Smooth muscle cell of the umbilical artery (primary cell): Measurements from ENCODE around the gene EFCC1. TPM values are rescaled to one million over a fixed set of nuclear protein-coding genes. Genes with fewer than 3 reads are reported as not detected.

Experiments used
- total RNA-seq: library from RNA; depleted of rRNA; stranded (reverse); fragments of >200 nt; gene quantifications from 2 replicates; pipeline ENCODE4 v1.2.3, GENCODE V29; 2014

Gene EFCC1, protein sequence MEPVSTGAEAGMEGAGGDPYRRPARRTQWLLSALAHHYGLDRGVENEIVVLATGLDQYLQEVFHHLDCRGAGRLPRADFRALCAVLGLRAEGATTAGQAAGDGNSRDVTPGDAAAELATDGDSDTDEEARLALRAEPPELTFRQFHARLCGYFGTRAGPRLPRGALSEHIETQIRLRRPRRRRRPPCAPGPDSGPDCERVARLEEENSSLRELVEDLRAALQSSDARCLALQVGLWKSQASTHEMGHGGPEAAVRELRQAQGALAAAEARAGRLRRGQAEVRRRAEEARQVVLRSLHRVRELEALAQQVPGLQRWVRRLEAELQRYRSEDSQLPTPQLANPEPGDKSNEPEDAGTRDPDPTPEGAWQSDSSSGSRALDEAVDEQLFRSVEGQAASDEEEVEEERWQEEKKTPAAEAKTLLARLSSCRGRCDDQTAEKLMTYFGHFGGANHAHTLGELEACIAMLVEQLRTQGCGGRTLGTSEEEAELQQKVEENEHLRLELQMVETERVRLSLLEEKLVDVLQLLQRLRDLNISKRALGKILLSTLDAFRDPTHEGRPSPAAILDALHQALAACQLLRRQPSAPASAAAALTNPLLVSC
- not detected in 2 replicates for total RNA-seq

DNA sequence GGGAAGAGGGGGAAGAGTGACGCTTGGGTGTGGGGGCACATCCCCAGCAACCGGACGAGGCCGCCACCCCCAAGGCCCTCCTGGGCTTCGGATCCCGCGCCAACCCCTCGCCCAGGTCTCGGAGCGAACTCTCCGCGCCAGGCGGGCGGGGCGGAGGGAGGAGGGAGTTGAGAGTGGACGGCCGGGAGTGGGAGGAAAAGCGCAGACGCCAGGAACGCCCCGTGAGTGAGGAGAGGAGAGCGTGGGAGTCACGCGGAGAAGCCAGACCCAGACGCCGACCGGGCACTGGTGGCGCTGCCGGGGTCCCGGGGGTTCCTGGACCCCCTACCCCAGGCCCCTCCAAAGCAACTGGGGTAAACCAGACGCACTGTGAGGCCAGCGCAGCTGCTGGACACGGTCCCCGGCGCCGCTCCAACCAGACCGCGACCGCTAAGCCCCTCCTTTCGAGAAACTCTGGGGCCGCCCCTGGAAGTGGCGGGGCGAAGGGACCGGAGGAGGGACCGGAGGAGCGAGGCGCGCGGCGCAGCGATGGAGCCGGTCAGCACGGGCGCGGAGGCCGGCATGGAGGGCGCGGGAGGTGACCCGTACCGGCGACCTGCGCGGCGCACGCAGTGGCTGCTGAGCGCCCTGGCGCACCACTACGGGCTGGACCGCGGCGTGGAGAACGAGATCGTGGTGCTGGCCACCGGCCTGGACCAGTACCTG lies at the start of gene EFCC1:
Gene EFCC1 (plus strand): TSS at position 204 of the 705 bp plus-strand sequence. CDS start 325 bp downstream, at position 529.

DNA sequence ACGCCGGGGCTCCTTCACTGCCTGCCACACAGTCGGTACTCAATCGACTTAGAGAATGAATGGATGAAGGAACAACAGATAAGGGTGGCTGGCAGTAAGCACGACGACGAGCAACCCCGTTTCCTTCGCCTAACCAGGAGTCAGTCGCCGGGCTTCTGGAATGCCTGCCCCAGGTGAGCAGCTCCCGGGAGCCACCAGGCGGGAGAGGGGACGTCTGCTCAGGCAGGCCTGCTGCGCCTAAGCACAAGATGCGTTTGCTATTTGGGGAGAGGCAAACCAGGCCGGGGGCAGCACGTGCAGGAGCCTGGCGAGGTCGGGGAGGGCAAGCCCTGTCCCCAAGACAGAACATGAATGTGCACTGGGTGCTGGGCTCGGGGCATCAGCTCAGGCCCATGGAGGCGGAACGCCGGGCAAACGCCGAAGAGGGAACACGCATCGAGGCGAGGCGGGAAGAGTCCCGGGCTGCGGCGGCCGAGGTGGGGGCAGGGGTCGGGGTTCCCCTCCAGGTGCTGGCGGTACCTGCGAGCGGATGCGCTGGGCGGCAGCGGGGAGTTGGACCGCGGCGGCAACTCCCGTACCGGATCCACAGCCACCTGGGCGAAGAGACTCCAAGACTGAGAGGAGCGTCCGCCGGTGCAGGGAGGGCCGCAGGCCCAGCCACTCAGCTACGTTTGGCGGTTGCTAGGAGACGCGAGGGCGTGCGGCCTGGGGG lies 7.5 kb upstream of the EFCC1 start, which contains the start of gene CFAP92:
Gene CFAP92 (minus strand): TSS at position 616 of the 712 bp plus-strand sequence. CDS start 772 bp downstream, outside the sequence.

DNA sequence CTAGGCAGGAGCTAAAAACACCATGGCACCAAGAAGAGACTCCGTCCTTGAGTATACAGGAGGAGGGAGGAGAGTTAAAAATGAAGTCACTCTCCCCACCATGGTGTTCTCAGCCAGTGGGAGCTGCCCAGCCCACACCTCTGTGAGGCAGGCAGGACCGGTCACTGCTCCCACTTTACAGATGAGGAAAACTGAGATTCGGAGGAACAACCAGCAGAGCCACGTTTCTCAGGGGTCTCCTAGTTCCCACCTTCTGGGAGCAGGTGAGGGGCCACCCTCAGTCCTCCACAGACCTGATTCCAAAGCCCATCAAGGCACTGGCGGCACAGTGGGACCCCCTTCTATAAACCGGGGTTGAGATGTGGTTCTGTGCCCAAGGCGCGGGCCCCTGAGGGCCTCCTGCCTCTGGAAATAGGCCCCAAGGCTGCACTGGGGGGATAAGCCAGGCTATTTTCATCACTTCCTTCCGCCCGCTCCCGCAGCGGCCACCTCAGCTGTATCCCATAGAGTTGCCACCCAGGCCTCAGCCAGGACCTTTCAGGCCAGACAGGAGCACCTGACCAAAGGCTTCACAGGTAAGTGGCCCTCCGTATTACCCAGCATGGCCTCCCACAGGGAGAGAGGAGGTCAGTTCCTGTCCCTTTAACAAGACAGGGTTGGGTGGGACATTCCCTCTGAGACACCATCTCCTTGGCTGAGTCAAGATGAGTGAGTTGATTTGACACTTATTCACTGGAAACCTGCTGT lies 59.3 kb downstream of the EFCC1 start, which contains the start of gene GP9:
Gene GP9 (plus strand): TSS at position 504 of the 747 bp plus-strand sequence. CDS start 961 bp downstream, outside the sequence.

Other genes starting within 250 kb of the EFCC1 start
- 34.4 and 41.1 TPM in 2 replicates for gene ACAD9, start 121.7 kb upstream of the EFCC1 start, total RNA-seq
- gene CFAP92, start 7.2 kb upstream of the EFCC1 start, total RNA-seq = under 0.01 and 0.05 TPM in 2 replicates
- not detected in 2 replicates for gene GP9, start 59.5 kb downstream of the EFCC1 start, total RNA-seq
- 10.7 and 33.1 TPM in 2 replicates for gene RAB43, start 120.5 kb downstream of the EFCC1 start, total RNA-seq
- 21.4 and 22.9 TPM in 2 replicates for gene ISY1, start 159.8 kb downstream of the EFCC1 start, total RNA-seq
- gene CNBP, start 182.6 kb downstream of the EFCC1 start, total RNA-seq = 187 and 233 TPM in 2 replicates
- 412 and 487 TPM in 2 replicates for gene COPG1, start 248.3 kb downstream of the EFCC1 start, total RNA-seq